ENCODE results near the gene RNF34.

The RNF34 gene

DNA sequence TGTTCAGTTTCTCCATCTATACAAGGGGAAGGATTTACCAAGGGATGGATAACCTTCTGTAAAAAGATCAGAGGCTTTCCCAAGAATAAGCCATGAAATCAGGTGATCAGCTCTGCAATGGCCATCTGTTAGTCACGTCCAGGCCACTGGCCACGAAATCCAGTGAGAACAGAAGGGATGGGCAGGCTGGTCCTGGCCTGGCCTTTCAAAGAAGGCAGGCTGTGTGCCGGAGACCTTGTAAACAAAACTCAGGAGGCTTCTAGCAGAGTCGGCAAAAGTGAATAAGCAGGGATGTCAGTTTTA lies 68.5 kb downstream of the RNF34 start:
- no peak for DNase-seq

DNA sequence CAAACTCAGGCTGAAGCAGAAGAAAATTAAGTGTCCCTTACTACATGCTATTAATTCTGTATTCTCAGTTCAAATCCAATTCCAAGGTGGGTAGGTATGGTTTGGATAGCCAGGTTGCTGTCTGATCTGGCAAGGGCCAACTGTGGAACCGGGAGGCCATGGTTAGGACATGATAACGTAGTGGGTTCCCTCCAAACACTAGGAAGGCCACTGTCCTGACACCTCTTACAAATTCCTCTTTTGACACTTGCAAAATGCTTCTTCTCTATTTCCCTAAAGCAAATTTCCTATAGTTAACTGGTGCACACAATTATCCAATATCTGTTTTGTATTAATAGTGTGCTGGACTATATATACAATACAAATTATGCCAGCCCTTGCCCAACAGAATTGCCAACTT lies 70.8 kb downstream of the RNF34 start:
- DNase-seq: no peak

DNA sequence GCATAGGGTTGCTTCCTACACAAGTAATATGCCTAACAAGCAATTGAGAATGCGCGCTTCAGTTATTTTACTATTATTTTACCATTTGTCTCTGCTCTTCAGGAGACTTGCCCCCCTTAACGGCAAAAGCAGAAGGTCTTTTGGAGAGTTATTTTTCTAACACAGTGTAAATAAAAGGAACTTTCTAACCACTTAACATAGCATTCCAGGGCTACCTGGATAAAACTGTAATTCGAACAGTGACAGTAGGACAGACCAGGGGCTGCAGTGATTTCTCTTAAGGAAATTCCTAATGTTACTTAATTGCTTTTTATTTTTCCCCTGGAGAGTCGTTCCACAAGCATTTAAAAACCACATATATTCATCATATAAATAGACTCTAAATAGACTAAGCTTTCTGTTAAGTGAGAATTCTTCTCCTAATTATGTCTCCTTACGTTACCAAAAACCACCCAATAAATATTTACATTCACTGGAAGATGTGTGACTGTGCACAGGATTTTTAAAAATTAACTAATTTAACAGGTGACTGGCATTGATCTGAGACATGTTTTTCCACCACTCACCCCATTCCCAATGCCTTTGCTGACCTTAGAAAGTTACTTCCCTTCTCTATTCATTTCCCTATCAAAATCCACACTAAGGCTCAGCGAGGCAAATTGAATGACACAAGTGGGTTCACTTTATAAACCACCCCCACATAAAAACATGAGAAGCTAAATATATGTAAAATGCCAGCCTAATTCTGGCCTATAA lies 72.4 kb downstream of the RNF34 start:
- no peak for DNase-seq
